Measurements from ENCODE around the gene TST.
"Not testable (repeated sequence)": the region's sequence is repeated elsewhere in the genome, so short reads cannot be mapped to it uniquely, and the experiment has no call there.

The TST gene

GRCh38 chr22:36997746-36998145, 21.5 kb downstream of the TST start:
- DNase-seq (ENCODE audit: low read depth, low spot score) = no peak

DNA sequence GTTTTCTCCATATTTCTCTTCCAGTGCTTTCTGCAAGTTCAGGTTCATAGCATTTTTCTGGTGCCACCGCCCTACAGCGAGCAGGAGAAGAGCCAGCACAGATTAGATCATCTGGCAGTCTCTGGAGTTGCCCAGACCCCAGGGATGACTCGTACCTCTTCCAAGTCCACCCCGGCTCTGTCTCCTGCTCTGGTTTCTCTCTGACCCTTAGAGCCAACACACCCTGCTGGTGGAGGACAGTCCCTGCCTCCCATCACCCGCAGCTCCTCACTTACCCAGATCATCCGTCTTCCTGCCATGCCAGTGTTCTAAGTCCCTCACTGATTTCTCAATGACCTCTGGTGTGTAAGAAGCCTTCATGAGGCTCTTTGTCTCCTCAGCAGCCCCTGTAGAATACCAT, 28.0 kb downstream of the TST start:
- no peak overlapping the region for H3K27ac ChIP-seq
- DNase-seq (ENCODE audit: low read depth, low spot score) = no peak

More at GRCh38 chr22:36997746-36998145, 21.5 kb downstream of the TST start:
- H3K27ac ChIP-seq = no peak overlapping the region

GRCh38 chr22:36990457-36990856, 28.8 kb downstream of the TST start:
- no peak for DNase-seq (ENCODE audit: low read depth, low spot score)
- no peak overlapping the region for H3K27ac ChIP-seq

- not testable (repeated sequence) for DNase-seq (ENCODE audit: low read depth, low spot score)
Observed at GRCh38 chr22:36989012-36989411, 30.2 kb downstream of the TST start.

GRCh38 chr22:36988075-36988832, 31.0 kb downstream of the TST start:
- H3K27ac ChIP-seq = no peak overlapping the region
- no peak for DNase-seq (ENCODE audit: low read depth, low spot score)

More at GRCh38 chr22:36989012-36989411, 30.2 kb downstream of the TST start:
- not testable (repeated sequence) for H3K27ac ChIP-seq

- no peak for DNase-seq (ENCODE audit: low read depth, low spot score)
- no peak overlapping the region for H3K27ac ChIP-seq
Observed at GRCh38 chr22:36986242-36986821, 32.9 kb downstream of the TST start.

GRCh38 chr22:36985211-36985889, 33.9 kb downstream of the TST start:
- DNase-seq (ENCODE audit: low read depth, low spot score) = no peak
- no peak overlapping the region for H3K27ac ChIP-seq

- no peak overlapping the region for H3K27ac ChIP-seq
- DNase-seq (ENCODE audit: low read depth, low spot score) = no peak
Observed at GRCh38 chr22:36982136-36982535, 37.1 kb downstream of the TST start.

DNA sequence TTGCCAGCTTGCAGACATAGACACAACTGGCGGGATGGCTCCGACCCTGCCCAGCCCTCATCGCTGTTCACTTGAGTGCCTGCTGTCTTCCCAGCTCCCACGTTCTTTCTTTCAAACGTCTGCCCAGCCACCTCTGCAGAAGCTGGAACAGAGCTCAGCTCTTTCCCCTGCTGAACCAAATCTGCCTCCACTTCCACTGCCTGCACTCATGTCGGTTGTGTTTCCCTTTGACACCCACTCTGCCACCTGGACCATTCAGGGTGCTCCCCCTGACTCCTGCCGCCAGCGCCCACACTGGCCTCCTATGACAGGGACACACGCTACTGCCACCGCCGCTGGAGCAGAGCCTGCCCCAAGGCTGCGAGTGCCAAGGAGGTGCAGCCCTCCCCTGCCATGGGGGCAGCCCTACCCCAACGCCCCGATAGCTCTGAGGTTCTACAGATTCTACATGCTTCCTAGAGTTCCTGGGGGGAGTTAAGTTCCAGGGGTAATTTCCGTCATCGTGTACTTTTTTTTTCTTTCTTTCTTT, 37.9 kb downstream of the TST start:
- no peak for DNase-seq (ENCODE audit: low read depth, low spot score)
- no peak overlapping the region for H3K27ac ChIP-seq

- DNase-seq (ENCODE audit: low read depth, low spot score) = no peak
- H3K27ac ChIP-seq = no peak overlapping the region
Observed at GRCh38 chr22:36979016-36979910, 40.0 kb downstream of the TST start.

DNA sequence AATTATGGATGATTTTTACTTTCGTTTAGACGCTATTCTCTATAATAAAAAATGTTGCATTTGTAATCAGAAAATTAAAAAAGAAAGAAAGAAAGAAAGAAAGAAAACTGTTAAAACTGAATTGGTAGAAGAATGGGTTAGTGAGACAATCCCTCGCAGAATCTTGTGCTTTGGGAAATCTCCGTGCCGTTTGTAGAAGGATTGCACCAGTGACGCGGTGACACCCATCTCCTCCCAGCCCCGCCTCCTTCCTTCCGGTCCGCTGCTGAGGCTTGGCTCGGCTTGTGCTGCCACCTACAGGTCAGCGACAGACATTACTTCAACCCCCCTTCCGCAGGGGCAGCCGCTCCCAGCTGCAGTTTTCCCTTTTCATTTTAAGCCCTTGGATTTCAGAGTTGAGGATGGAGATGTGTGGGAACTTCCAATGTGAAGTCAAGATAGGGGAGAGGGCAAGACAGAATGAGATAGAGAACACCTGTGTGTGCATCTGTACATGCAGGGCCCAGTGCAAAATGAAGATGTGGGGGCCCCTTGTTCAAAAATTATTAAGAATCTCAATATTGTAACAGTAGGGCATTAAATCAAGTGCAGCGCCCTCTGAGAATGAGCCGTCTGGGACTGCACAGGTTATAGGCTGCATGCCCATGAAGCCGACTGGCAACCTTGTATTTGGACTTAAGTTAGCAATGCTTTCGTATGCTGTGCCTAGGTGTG, 41.1 kb downstream of the TST start:
- H3K27ac ChIP-seq = no peak overlapping the region
- no peak for DNase-seq (ENCODE audit: low read depth, low spot score)

- DNase-seq (ENCODE audit: low read depth, low spot score) = no peak
- H3K27ac ChIP-seq = no peak overlapping the region
Observed at GRCh38 chr22:36977401-36977861, 41.8 kb downstream of the TST start.

GRCh38 chr22:36976606-36977005, 42.6 kb downstream of the TST start:
- no peak overlapping the region for H3K27ac ChIP-seq
- DNase-seq (ENCODE audit: low read depth, low spot score) = no peak

DNA sequence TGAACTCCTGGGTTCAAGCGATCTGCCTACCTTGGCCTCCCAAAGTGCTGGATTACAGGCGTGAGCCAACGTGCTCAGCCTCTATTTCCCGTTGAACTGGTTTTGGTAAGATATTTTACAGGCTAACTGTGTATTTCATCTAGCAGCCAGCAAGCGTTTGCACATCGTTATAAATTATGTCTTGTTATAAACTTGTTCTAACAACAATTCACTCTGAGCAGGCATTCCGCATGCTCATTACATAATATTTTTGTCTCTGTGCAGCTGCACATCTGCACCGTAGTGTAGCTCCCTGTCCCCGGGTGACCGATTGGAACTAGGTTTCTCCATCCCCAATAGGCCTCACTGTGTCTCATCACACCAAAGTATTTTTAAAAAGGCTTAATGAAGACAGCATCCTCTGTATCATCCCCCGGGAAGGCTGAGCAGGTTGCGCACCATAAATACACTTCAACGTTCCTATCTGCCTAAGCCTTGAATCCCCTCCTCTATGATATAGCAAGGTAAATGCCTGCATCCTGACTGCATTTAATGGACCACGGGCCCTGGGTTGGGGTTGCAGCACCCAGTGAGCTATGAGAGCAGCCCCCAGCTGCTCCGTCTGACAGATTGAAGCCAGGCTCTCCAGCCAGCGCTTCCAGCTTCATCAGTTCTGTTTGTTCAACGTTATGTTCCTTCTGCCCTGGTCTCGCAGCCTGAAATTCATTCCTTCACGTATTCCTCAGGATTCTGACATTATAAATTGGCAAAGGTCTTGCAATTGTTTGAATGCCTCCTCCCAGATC, 47.7 kb downstream of the TST start:
- no peak overlapping the region for H3K27ac ChIP-seq
- DNase-seq (ENCODE audit: low read depth, low spot score) = no peak

- H3K27ac ChIP-seq = no peak overlapping the region
- DNase-seq (ENCODE audit: low read depth, low spot score) = no peak
Observed at GRCh38 chr22:36968249-36968964, 50.8 kb downstream of the TST start.

DNA sequence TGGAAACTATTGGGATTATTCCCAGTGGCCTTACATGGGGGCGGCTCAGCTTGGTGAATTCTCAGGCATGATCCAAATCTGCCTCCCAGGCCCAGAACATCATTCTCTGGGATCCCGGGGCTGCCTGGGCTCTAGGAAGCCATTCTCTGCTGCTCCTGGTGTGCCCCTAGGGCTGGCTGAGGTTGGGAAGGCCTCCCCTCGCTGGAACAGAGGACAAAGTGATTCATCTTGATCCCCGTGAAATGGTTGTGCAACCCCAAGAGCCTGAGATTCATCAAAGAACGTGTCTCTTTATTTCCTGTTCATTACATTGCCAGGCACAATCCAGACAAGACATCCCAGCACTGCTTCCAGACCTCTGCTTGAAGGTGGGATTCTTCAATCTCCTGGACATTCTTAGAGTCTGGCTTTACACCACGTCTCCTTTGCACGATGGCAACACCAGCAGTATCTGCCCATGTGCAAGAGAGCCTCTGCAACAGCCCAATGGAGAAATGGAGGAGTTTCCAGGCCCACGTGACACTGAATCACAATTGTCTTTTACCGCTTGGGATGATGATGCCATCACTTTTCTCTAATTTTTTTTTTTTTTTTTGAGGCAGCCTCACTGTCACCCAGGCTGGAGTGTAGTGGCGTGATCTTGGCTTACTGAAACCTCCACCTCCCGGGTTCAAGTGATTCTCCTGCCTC, 52.3 kb downstream of the TST start:
- no peak overlapping the region for H3K27ac ChIP-seq
- DNase-seq (ENCODE audit: low read depth, low spot score) = no peak

DNA sequence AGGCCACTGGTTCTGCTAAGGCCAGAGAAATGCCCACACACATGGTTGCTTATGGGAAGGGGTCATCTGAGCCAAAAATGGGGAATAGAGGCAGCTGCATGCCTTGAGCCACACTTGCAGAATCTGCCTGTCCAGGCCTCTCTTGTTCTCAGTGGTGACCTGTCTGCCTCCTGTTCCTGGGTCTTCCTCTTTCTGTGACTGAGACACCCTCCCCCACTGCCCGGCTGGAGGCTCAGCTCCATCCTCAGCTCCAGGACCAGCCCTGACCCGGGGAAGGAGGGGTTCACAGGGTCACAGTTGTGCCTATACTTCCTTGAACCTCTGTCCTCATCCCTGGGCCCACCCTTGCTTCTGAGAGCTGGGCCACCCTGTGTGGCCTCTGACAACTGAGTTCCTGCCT, 53.6 kb downstream of the TST start:
- H3K27ac ChIP-seq = no peak overlapping the region
- no peak for DNase-seq (ENCODE audit: low read depth, low spot score)

DNA sequence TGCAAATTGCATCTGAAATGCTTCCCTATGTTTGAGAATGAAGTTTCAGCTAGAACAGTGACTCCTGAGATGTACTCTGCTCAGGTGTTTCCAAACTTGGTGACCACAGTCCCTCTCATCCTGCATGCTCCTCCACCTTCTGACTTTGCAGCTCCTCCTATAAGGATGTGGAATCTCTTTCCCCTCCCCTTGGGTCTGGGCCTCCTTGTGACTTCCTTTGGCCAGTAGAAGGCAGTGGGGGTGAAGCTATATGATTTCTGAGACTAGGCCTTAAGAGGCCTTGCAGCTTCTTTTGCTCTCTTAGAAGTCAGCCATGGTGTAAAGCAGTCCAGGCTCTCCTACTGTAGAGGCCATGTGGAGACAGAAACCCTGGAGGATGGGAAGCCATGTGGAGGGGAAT, 55.1 kb downstream of the TST start:
- H3K27ac ChIP-seq = no peak overlapping the region
- no peak for DNase-seq (ENCODE audit: low read depth, low spot score)

All from epithelial cell of prostate (primary cell).